ENCODE measurements around the gene ABCB4. TPM values are rescaled to one million over a fixed set of nuclear protein-coding genes. Genes with fewer than 3 reads are reported as not detected.

The ABCB4 gene
- polyA plus RNA-seq, 1 experiment, result 1.9 TPM

GRCh38 chr7:87359366-87359765 lies 116.1 kb downstream of the ABCB4 start:
- H3K27me3 ChIP-seq (ENCODE audit: control insufficient read depth, insufficient read depth, low read length), result no peaks in the 10 kb centered on the region
- ChIA-PET CTCF (no interaction called here), POLR2A (no interaction called here)
- 0 out of 2 replicates have a peak, but pooled peaks cover 1% of the 10 kb centered on the region for H3K36me3 ChIP-seq (ENCODE audit: control insufficient read depth, insufficient read depth, low read length)
- TF ChIP-seq, protein P1, sequence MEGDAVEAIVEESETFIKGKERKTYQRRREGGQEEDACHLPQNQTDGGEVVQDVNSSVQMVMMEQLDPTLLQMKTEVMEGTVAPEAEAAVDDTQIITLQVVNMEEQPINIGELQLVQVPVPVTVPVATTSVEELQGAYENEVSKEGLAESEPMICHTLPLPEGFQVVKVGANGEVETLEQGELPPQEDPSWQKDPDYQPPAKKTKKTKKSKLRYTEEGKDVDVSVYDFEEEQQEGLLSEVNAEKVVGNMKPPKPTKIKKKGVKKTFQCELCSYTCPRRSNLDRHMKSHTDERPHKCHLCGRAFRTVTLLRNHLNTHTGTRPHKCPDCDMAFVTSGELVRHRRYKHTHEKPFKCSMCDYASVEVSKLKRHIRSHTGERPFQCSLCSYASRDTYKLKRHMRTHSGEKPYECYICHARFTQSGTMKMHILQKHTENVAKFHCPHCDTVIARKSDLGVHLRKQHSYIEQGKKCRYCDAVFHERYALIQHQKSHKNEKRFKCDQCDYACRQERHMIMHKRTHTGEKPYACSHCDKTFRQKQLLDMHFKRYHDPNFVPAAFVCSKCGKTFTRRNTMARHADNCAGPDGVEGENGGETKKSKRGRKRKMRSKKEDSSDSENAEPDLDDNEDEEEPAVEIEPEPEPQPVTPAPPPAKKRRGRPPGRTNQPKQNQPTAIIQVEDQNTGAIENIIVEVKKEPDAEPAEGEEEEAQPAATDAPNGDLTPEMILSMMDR (IDR thresholded peaks at IDR 0.05; ENCODE audit: insufficient read depth, low read depth, low read length), result no peak
- no peak overlapping the region for H3K4me3 ChIP-seq (ENCODE audit: low read depth, low read length)
- peak; percentile 47 for DNase-seq (ENCODE audit: low read depth)

- no peaks in the 10 kb centered on the region for H3K27me3 ChIP-seq (ENCODE audit: control insufficient read depth, insufficient read depth, low read length)
- 0 out of 2 replicates have a peak, but pooled peaks cover 2% of the 10 kb centered on the region for H3K36me3 ChIP-seq (ENCODE audit: control insufficient read depth, insufficient read depth, low read length)
- TF ChIP-seq, protein P1 (IDR thresholded peaks at IDR 0.05; ENCODE audit: insufficient read depth, low read depth, low read length), result no peak
- H3K4me3 ChIP-seq (ENCODE audit: low read depth, low read length), result no peak overlapping the region
- no peak for DNase-seq (ENCODE audit: low read depth)
- POLR2A ChIA-PET, result no interaction called here
- CTCF ChIA-PET, result interaction anchor here (1.6 kb wide), 1 partner anchor 9 kb away, joined by 6 read pairs; no protein-coding TSS in a partner anchor
Measured at GRCh38 chr7:87356448-87356847, 119.0 kb downstream of the ABCB4 start.

- Histone ChIP-seq H3K27me3 (ENCODE audit: control insufficient read depth, insufficient read depth, low read length) (no peaks in the 10 kb centered on the region), H3K4me3 (ENCODE audit: low read depth, low read length) (no peak overlapping the region), H3K36me3 (ENCODE audit: control insufficient read depth, insufficient read depth, low read length) (0 out of 2 replicates have a peak, but pooled peaks cover 2% of the 10 kb centered on the region)
- TF ChIP-seq, protein P1 (IDR thresholded peaks at IDR 0.05; ENCODE audit: insufficient read depth, low read depth, low read length), result no peak
- POLR2A ChIA-PET, result no interaction called here
- CTCF ChIA-PET, result no interaction called here
- DNase-seq (ENCODE audit: low read depth), result no peak
Measured at GRCh38 chr7:87354749-87355148, 120.7 kb downstream of the ABCB4 start.

Other genes with a start within 250 kb of the ABCB4 start
- 4.6 and 9.7 TPM in 2 replicates for gene CROT, start 130.0 kb downstream of the ABCB4 start, polyA plus RNA-seq (2011; rRNA removed)
- gene ABCB1, start 125.2 kb upstream of the ABCB4 start, polyA plus RNA-seq (2011; rRNA removed), result 0.25 and 0.40 TPM in 2 replicates
- gene RUNDC3B, start 152.7 kb upstream of the ABCB4 start, polyA plus RNA-seq (2011; rRNA removed), result 0.06 and 0.15 TPM in 2 replicates